G401 (cell line): Measurements from ENCODE around the gene DNAJB6. TPM values are rescaled to one million over a fixed set of nuclear protein-coding genes. Genes with fewer than 3 reads are reported as not detected.

Experiments used
- DNase-seq: peaks from one replicate; pipeline ENCODE4 v3.0.0-alpha.2; 2015; ENCODE audit warnings: low spot score
- in situ Hi-C: cut with HindIII; loops from 2 replicates; pipeline ENCODE4 v1.10.0; 2016; ENCODE audit warnings: low sequenced_read_pairs, mixed read lengths
- total RNA-seq: library from RNA; depleted of rRNA; stranded (reverse); fragments of >200 nt; shearing (Covaris generic); gene quantifications from 2 replicates; pipeline ENCODE4 v1.2.3, GENCODE V29; 2014

The DNAJB6 gene
- total RNA-seq, 1 experiment from 2014 or later: 115 TPM

GRCh38 chr7:157389951-157390730, 53.3 kb downstream of the DNAJB6 start:
- no peak for DNase-seq
- in situ Hi-C loops: no loop called here

- DNase-seq: no peak
- in situ Hi-C loops: no loop called here
Observed at GRCh38 chr7:157391036-157391710, 54.4 kb downstream of the DNAJB6 start.

GRCh38 chr7:157392256-157393037, 55.6 kb downstream of the DNAJB6 start:
- in situ Hi-C loops: no loop called here
- no peak for DNase-seq

- in situ Hi-C loops: no loop called here
- DNase-seq: no peak
Observed at GRCh38 chr7:157394246-157395191, 57.7 kb downstream of the DNAJB6 start.

GRCh38 chr7:157395206-157395605, 58.4 kb downstream of the DNAJB6 start:
- DNase-seq: no peak
- in situ Hi-C loops: no loop called here

GRCh38 chr7:157396316-157397035, 59.7 kb downstream of the DNAJB6 start:
- in situ Hi-C loops: no loop called here

GRCh38 chr7:157397036-157397720, 60.4 kb downstream of the DNAJB6 start:
- in situ Hi-C loops: no loop called here
- no peak for DNase-seq

More at GRCh38 chr7:157396316-157397035, 59.7 kb downstream of the DNAJB6 start:
- no peak for DNase-seq

- peak; percentile 26 for DNase-seq
- in situ Hi-C loops: no loop called here
Observed at GRCh38 chr7:157397731-157398691, 61.2 kb downstream of the DNAJB6 start.

GRCh38 chr7:157399086-157399687, 62.4 kb downstream of the DNAJB6 start:
- no peak for DNase-seq
- in situ Hi-C loops: no loop called here

- no peak for DNase-seq
- in situ Hi-C loops: no loop called here
Observed at GRCh38 chr7:157400171-157400860, 63.5 kb downstream of the DNAJB6 start.

- DNase-seq: no peak
- in situ Hi-C loops: no loop called here
Observed at GRCh38 chr7:157401567-157402387, 65.0 kb downstream of the DNAJB6 start.

GRCh38 chr7:157402388-157402703, 65.5 kb downstream of the DNAJB6 start:
- in situ Hi-C loops: no loop called here

GRCh38 chr7:157402911-157403534, 66.2 kb downstream of the DNAJB6 start:
- no peak for DNase-seq
- in situ Hi-C loops: no loop called here

More at GRCh38 chr7:157402388-157402703, 65.5 kb downstream of the DNAJB6 start:
- DNase-seq: no peak

- in situ Hi-C loops: no loop called here
- DNase-seq: no peak
Observed at GRCh38 chr7:157403646-157404401, 67.0 kb downstream of the DNAJB6 start.
